K562 treated with DMSO at 1 percent for 24 hours (cell line): ENCODE results near the gene PPP2R2B. TPM values are rescaled to one million over a fixed set of nuclear protein-coding genes. Genes with fewer than 3 reads are reported as not detected.

Experiments used
- total RNA-seq: library from RNA; unstranded; fragments of 300-600 nt; gene quantifications from 2 replicates; pipeline ENCODE4 v1.2.3, GENCODE V29; 2022; ENCODE audit warnings: low read depth; ENCODE audit not compliant: insufficient read depth

Gene PPP2R2B
- total RNA-seq = not detected in 2 replicates

DNA sequence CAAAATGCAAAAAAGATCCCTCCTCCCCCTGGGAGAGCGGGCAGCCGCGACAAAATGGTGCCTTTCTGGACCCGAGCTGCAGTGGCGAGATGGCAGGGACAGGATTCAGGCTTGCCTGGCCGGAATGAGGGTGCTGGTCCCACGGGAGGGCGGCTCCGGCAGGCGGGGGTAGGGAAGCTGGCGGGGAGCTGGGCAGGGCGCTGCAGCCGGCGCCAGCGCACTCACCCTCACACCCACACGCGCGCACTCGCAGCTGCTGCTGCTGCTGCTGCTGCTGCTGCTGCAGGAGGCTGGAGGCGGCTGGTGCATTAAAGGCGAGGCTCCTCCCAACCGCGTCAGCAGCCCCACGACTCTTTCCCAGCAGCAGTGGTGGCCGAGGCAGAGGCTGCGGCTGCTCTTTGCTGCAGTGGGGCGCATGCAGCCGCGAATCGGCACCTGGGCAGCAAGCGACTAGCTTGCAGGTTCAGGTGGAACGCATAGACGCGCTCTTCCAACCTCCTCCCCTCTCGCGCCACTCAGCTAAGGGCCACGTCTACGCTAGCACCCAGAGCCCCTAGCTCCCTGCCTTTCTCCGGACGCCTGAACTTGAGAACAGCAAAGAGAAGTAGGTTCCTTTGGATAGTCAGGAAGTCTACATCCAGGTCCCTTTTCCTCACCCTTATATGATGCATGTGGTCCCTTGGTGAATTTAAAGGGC, at the start of gene PPP2R2B:
TSS of gene PPP2R2B (minus strand) at position 282 of the 697 bp plus-strand sequence.

